Stimulated activated CD8-positive, alpha-beta memory T cell treated with anti-CD3 and anti-CD28 coated beads, Interleukin-4, amount 100 ng/mL, for 1 hour (primary cell): ENCODE measurements around the gene PAOX.

Experiments
- DNase-seq, 2 donors: peaks; one replicate each; pipeline ENCODE4 v3.0.0-alpha.2; 2020; ENCODE audit warnings: low read depth in 2 of 2, low spot score in 1 of 2

The PAOX gene

GRCh38 chr10:133379152-133379800, at the start of gene PAOX:
TSS of gene PAOX (plus strand) at chr10:133379262. CDS start at chr10:133379317, 55 bp downstream.
- DNase-seq, result peak in 1 of 2 donors; percentile 31

GRCh38 chr10:133329491-133330202, 49.4 kb upstream of the PAOX start:
- peak; percentile 74 to 80 for DNase-seq

GRCh38 chr10:133332936-133333699, 45.9 kb upstream of the PAOX start:
- DNase-seq, result no peak

- no peak for DNase-seq
Measured at GRCh38 chr10:133334503-133335245, 44.4 kb upstream of the PAOX start.

DNA sequence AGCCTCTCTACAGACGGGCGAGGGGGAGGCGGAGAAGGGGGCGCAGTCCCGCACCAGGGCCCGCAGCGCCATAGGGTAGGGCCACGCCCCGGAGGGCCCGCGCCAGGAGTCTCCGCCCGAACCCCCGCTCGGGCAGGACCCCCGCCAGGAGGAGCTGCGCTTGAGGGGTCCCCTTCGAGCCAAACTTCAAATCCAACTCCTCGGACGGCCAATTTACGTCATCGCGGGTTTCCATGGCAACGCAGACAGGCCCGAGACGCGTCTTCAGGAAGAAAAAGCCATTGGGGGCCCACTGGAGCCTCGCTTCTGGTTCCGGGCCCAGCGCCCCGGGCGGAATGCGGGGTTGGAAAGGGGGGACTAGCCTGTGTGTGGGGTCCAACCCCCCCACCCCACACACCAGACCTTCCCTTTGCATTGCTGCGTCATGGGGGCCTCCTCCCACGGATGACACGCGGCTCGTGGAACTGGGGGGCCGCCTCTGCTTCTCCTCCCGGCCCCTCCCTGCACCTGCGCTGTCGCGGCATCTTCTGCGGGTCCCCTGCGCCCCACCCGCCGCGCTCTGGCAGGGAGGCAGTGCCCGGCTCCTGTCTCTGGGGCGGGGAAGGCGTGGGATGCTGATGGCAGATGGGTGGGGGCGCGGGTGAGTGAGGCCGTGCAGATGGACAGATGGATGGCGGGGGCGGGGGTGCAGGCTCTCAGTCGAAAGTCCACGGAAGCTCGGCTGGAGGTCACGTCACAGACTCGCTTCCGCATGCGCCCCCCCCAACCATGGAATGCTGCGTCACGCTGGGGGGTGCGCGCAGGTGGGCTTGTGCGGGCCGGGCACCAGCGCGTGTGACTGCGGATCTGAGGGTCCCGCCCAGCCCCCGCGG, 43.6 kb upstream of the PAOX start:
- peak; percentile 69 to 72 for DNase-seq

DNA sequence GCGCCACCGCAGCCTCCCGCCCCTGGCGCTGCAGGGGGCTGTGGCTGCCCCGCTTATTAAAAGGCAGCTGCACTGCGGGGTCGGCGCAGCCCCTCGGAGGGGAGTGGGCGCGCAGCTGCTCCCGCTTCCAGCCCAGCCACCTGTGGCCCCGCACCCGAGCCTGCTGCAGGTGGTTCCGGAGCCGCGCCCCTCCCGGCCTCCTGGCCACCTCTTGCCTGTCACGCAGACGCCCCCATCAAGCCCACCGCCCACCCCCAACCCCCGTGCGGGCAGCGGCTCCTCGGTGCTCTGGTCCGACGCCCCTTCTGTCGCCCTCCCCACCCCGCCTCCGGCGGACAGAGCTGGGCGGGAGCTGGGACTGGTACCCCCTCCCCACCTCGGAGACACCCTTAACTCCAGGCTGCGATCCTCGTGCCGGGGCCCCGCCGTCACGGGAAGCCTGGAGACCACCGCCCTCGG, 42.9 kb upstream of the PAOX start:
- no peak for DNase-seq

DNA sequence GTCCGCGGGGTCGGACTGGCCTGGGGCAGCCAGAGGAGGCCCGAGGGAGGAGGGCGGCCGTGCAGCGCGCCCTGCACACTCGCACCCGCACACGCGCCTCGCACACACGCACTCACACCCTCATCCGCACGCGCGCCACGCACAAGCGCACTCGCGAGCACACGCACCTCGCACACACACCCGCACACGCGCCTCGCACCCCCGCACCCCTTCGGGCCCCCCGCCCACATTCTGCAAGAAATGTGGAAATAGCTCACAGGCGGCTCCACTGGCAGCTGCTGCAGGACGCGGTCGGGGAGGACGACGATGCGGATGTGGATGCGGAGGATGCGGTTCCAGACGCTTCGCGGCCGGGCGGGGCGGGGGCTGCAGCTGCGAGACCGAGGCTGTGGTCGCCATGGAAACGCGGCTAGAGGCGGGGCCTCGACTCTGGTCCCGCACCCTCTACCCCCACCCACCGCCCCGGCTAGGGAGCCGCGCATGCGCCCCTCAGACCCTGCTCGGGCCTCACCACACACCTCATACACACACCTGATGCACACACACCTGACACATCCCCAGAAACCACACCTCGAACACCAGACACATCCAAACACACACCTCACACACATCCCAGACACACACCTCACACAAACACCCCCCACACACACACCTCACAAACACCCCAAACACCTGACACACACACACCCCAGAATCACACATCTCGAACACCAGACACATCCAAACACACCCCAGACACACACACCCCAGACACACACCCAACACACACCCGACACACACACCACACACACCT, 42.3 kb upstream of the PAOX start, which contains the start of gene CALY:
Gene CALY (minus strand): TSS at position 320 of the 793 bp plus-strand sequence. CDS start 7,907 bp downstream, outside the sequence.
- DNase-seq, result peak; percentile 46 to 58

GRCh38 chr10:133337370-133337725, 41.7 kb upstream of the PAOX start:
- no peak for DNase-seq

GRCh38 chr10:133338080-133339071, 40.7 kb upstream of the PAOX start:
- no peak for DNase-seq

DNA sequence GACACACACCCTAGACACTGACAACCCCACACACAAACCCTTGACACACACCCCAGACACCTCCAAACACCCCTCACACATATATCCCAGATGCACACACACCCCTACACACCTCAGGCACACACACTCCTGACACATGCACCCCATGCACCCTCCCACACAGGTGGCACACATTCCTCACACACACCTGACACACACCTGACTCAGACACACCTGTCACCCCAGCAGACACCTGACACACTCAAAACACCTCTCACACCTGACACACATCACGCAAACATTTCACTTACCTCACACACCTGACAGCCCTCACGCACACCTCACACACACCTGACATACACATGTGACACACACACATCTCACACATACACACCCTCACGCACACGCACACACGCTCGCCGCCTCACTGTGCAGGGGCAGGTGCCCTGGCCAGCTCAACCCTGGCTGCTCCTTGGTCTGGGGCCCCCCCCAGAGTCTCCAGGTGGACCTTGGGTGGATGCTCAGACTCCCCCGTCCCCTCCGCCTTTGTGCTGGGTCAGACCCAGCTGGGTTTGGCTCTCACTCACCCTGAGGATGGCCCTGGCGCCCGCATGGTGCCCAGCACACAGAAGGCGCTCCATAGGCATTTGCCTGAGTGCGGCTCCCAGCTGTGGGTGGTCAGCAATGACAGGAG, 39.2 kb upstream of the PAOX start:
- DNase-seq, result no peak

GRCh38 chr10:133341983-133342382, 37.1 kb upstream of the PAOX start:
- DNase-seq, result no peak

- DNase-seq, result no peak
Measured at GRCh38 chr10:133342942-133343341, 36.1 kb upstream of the PAOX start.

- DNase-seq, result no peak
Measured at GRCh38 chr10:133343558-133343957, 35.5 kb upstream of the PAOX start.

- DNase-seq, result no peak
Measured at GRCh38 chr10:133344236-133344635, 34.8 kb upstream of the PAOX start.

DNA sequence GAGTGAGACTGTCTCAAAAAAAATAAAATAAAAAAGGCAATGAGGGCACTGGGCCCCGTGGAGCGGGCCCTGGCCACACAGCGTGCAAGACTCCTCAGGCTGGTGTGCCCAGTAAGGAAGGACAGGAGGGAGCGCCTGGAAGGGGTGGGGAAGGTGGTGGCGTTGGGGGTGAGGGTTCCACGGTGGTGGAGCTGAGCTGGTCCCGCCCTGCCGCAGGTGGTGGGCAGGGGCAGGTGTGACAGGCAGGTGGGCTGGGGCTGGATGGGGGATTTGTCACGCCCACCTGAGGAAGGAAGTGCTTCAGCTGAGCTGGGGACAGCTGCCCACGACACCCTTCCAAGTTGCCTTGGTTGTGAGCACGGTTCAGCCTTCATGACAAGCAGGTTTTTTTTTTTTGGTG, 32.6 kb upstream of the PAOX start:
- no peak for DNase-seq

- DNase-seq, result no peak
Measured at GRCh38 chr10:133347710-133348517, 31.1 kb upstream of the PAOX start.

DNA sequence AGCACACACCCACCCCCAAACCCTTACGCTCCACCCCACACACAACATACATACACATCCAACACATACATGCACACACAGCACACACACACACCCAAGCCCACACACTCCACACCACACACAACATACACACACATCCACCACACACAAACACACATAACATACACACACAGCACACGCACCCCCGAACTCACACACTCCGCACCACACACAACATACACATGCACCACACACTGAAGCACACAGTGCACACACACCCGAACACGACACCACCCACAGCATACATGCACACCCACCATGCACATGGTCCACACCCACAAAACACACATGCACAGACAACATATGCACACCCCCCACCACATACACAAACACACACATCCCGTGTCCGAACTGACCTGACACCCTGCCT, 29.9 kb upstream of the PAOX start:
- DNase-seq, result no peak
